BE2C (cell line): Measurements from ENCODE around the gene ZSWIM9.
A peak's percentile ranks its signal among the peaks of the same experiment; 100 is the strongest.

Source experiments
- DNase-seq: peaks from one replicate; pipeline ENCODE4 v3.0.0-alpha.2; 2020
- H3K27me3 ChIP-seq: fragments of 250-450 bp; sonication (Bioruptor Pico); 2 replicates; pipeline ENCODE4 v1.5.1; 2020; ENCODE audit warnings: mild to moderate bottlenecking
- H3K36me3 ChIP-seq: fragments of 250-450 bp; sonication (Bioruptor Pico); 2 replicates; pipeline ENCODE4 v1.5.1; 2020; ENCODE audit warnings: mild to moderate bottlenecking
- H3K4me1 ChIP-seq: fragments of 250-450 bp; sonication (Bioruptor Pico); 2 replicates; pipeline ENCODE4 v1.5.1; 2020
- H3K4me3 ChIP-seq: 2 replicates; pipeline ENCODE4 v1.5.1; 2011; ENCODE audit warnings: low read depth, low read length
- H3K9me3 ChIP-seq: fragments of 250-450 bp; sonication (Bioruptor Pico); 2 replicates; pipeline ENCODE4 v1.5.1; 2020
- TF ChIP-seq, protein P1 (sequence below): IDR thresholded peaks from 2 replicates; pipeline ENCODE4 v1.5.1; 2012; ENCODE audit warnings: mild to moderate bottlenecking, low read depth, low read length

Gene ZSWIM9

DNA sequence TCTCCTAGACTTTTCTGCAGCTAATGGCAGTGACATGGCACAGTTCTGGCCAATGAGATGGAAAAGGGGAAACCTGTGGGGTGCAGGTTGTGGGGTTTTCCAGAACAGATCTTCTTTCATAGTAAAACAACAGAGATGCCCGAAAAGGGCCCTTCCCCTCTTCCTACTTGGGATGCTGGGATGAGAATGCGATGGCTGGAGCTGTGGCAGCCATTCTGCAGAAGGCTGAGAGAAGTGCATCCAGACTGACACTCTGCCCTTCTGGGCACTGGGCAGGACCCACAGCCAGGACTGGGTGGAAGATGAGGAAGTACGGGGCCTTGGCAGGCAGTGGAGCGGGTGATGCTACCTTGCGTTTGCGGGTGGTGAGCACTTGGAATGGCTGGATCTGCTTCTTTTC is 42.9 kb upstream of the ZSWIM9 start:
- Histone ChIP-seq H3K27me3 (no peaks in the 10 kb centered on the region), H3K9me3 (no peaks in the 10 kb centered on the region), H3K4me3 (no peak overlapping the region), H3K36me3 (peaks cover 19% of the 10 kb centered on the region), H3K4me1 (no peaks in the 10 kb centered on the region)
- DNase-seq = no peak
- TF ChIP-seq, protein P1, sequence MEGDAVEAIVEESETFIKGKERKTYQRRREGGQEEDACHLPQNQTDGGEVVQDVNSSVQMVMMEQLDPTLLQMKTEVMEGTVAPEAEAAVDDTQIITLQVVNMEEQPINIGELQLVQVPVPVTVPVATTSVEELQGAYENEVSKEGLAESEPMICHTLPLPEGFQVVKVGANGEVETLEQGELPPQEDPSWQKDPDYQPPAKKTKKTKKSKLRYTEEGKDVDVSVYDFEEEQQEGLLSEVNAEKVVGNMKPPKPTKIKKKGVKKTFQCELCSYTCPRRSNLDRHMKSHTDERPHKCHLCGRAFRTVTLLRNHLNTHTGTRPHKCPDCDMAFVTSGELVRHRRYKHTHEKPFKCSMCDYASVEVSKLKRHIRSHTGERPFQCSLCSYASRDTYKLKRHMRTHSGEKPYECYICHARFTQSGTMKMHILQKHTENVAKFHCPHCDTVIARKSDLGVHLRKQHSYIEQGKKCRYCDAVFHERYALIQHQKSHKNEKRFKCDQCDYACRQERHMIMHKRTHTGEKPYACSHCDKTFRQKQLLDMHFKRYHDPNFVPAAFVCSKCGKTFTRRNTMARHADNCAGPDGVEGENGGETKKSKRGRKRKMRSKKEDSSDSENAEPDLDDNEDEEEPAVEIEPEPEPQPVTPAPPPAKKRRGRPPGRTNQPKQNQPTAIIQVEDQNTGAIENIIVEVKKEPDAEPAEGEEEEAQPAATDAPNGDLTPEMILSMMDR = no peak

DNA sequence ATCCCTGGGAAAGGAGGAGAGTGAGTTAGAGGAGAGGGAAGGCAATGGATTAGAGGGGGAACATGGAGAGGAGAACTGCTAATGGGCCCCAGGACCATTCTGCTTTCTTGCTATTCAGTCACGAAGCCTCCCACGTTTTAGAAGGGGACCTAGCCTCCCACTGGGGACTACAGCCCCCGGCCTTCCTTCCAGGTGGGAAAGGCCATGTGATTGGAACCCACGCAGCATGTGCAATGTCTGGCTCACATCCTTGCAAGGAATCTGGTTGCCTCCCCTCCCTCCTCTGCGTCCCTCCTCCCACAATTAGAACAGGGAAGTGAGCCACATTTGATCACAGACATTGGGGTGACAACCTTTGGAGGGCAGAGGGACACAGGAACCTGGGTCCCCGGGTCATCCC is 37.4 kb upstream of the ZSWIM9 start:
- TF ChIP-seq, protein P1 = no peak
- H3K9me3 ChIP-seq = no peaks in the 10 kb centered on the region
- H3K36me3 ChIP-seq = peaks cover 7% of the 10 kb centered on the region
- H3K4me3 ChIP-seq = no peak overlapping the region
- DNase-seq = no peak
- H3K27me3 ChIP-seq = no peaks in the 10 kb centered on the region
- no peaks in the 10 kb centered on the region for H3K4me1 ChIP-seq

DNA sequence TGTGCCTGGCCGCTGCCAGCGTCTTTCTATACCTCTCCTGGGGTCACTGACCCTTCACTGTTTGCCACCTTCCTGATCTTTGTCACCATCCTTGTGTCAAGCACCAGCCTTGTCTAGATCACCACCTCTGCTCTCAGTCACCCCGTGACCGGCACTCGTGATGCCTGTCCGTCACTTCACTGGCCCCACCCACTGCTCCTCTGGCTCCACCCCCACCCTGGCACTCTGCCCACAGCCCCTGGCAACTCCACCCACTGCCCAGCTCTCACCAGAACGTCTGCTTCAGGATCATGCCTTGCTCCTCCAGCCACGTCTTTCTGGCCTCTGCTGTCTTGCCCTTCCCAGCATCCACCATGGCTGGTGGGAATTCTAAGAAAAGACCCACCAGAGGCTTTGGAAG is 35.1 kb upstream of the ZSWIM9 start:
- no peaks in the 10 kb centered on the region for H3K9me3 ChIP-seq
- H3K27me3 ChIP-seq = no peaks in the 10 kb centered on the region
- peak overlapping the region; percentile 32 for H3K4me3 ChIP-seq
- no peaks in the 10 kb centered on the region for H3K4me1 ChIP-seq
- TF ChIP-seq, protein P1 = no peak
- H3K36me3 ChIP-seq = peaks cover 7% of the 10 kb centered on the region; the same call in 1 of the 2 replicates
- peak; percentile 85 for DNase-seq

DNA sequence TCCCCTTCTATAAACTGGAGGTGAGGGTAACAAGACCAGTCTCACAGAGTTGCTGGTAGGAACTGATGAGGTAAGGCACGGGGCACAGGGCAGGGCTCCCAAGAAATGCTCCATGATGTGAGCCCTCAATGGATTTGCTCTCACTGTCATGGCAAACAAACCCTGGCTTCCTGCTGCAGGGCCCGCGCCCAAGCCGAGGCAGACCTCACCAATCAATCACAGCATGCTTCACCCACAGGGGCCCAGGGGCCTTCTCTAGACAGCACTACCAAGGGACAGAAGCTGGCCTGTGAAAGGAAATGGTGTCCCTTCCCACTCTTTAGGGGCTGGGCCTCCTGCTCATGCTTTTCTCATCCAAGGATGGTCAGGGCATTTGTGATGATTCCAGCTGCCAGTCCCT is 33.9 kb upstream of the ZSWIM9 start:
- Histone ChIP-seq H3K4me1 (no peaks in the 10 kb centered on the region), H3K36me3 (peaks cover 3% of the 10 kb centered on the region; the same call in 1 of the 2 replicates), H3K4me3 (no peak overlapping the region), H3K9me3 (no peaks in the 10 kb centered on the region), H3K27me3 (no peaks in the 10 kb centered on the region)
- no peak for DNase-seq
- TF ChIP-seq, protein P1 = no peak

DNA sequence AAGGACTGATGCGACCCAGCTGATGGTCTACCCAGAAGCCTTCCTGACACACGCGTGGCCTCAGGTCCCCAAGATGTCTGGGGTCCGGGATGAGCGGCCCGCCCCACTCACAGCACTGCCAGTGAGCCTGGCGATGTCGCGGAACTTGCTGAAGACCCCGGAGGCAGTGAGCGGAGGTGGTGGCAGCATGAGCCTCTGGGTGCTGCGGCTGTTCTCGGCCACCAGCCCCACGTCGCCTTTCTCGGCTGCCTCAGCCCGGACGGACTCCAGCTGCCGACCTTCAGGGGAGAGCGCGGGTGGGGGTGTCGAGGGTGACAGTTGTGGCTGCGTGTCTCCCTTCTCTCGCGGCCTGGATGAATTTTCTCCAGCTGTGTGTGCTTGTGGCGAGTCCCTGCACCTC is 33.1 kb upstream of the ZSWIM9 start:
- H3K4me1 ChIP-seq = no peaks in the 10 kb centered on the region
- peaks cover 3% of the 10 kb centered on the region; the same call in 1 of the 2 replicates for H3K36me3 ChIP-seq
- no peak overlapping the region for H3K4me3 ChIP-seq
- TF ChIP-seq, protein P1 = no peak
- no peaks in the 10 kb centered on the region for H3K9me3 ChIP-seq
- DNase-seq = no peak
- no peaks in the 10 kb centered on the region for H3K27me3 ChIP-seq

DNA sequence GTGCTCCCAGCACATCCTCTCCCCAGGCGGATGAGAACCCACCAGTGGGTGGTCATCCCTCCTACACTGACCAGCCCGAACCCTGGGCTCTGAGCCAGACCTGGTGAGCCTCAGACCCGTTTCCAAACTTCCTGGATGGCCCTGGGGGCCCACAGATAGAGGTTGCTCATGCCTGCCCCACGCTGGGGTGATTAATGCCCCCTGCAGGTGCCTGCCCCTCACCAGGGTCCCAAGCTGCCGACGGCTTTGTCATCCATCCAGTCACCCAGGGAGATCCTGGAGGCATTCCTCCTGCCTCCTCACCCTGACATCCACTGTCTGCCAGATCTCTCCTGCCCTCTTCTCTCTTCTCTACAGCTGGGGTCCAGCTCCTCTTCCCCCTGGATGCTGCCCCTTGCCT is 31.4 kb upstream of the ZSWIM9 start:
- peaks cover 3% of the 10 kb centered on the region; the same call in 1 of the 2 replicates for H3K36me3 ChIP-seq
- DNase-seq = no peak

More for the DNA sequence above, 31.4 kb upstream of the ZSWIM9 start:
- no peaks in the 10 kb centered on the region for H3K9me3 ChIP-seq
- H3K27me3 ChIP-seq = no peaks in the 10 kb centered on the region
- no peak overlapping the region for H3K4me3 ChIP-seq
- no peaks in the 10 kb centered on the region for H3K4me1 ChIP-seq
- TF ChIP-seq, protein P1 = no peak
